Sigmoid colon (tissue), 4 donors: ENCODE measurements around the gene FBXO5.

ENCODE experiments used
- CTCF ChIP-seq, 4 experiments: fragments of 450-650 bp in 3 of 4; fragments of 200-600 bp in 1 of 4; IDR thresholded peaks; one replicate each; pipeline ENCODE4 v1.5.1; 2016 to 2019; ENCODE audit warnings: antibody characterized with exemption in 4 of 4, mild to moderate bottlenecking in 3 of 4, moderate library complexity in 2 of 4
- EP300 ChIP-seq, 4 donors: sonication (generic); formaldehyde crosslinking; IDR thresholded peaks; one replicate each; pipeline ENCODE4 v1.6.1; 2017; ENCODE audit warnings: antibody characterized with exemption in 4 of 4
- POLR2A ChIP-seq, 2 donors: fragments of 450-650 bp; IDR thresholded peaks; one replicate each; pipeline ENCODE4 v1.6.1; 2016; ENCODE audit warnings: antibody characterized with exemption in 2 of 2, mild to moderate bottlenecking in 2 of 2, moderate library complexity in 2 of 2
- POLR2AphosphoS5 ChIP-seq, 4 donors: sonication (generic); formaldehyde crosslinking; IDR thresholded peaks; one replicate each; pipeline ENCODE4 v1.6.1; 2017; ENCODE audit warnings: antibody characterized with exemption in 4 of 4

DNA sequence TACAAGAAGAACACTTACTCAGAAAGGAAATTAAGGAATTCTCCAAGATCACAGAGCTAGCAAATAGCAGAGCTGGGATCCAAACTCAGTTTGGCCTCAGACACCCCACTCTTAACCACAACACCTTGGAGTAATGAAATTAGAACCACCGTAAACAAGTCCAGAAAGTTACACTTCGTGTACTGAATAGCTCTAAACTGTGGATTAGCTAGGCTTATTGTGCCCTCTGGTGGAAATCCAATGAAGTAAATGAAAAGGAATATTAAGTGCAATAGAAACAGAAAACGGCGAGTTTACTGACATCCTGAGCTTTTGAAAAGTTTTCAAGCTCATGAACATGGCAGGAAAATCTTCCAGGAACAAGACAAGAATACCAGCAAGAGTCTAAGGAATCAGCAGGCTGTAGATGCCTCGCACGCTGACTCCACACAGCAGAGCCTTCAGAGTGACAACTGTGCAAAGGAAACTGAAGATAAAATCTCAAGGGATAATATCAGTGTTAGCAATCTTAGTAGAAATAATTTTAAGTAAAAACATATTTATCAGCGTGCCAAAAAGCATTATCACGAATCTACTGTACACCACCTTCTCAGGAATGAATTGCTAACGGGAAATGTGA is 34.6 kb downstream of the FBXO5 start:
- no peak for TF ChIP-seq POLR2A (IDR thresholded peaks at IDR 0.05)
- peak in 3 of 4 experiments; percentile 48 to 64 (median 50) for TF ChIP-seq CTCF (IDR thresholded peaks at IDR 0.05)
- no peak for TF ChIP-seq POLR2AphosphoS5 (IDR thresholded peaks at IDR 0.05)
- TF ChIP-seq EP300 (IDR thresholded peaks at IDR 0.05), result no peak
